Neural cell (in vitro differentiated cells): ENCODE measurements around the gene ADM2. TPM values are rescaled to one million over a fixed set of nuclear protein-coding genes. Genes with fewer than 3 reads are reported as not detected.

ENCODE experiments used
- H2AFZ ChIP-seq: fragments of 200-600, 300-800 bp; sonication (generic), shearing (Covaris generic); 2 replicates; pipeline ENCODE4 v1.6.0; 2014; ENCODE audit warnings: low read depth, mild to moderate bottlenecking, antibody characterized with exemption, low read length, moderate library complexity
- H3F3A ChIP-seq: fragments of 200-600 bp; shearing (Covaris generic); 2 replicates; pipeline ENCODE4 v1.6.1; 2016; ENCODE audit warnings: mild to moderate bottlenecking, moderate library complexity, mixed read lengths, antibody characterized with exemption, low read length; ENCODE audit not compliant: insufficient read depth, poor library complexity, severe bottlenecking
- H3K27ac ChIP-seq: fragments of 200-600, 300-800 bp; sonication (generic), shearing (Covaris generic); 2 replicates; pipeline ENCODE4 v1.5.1; 2014; ENCODE audit warnings: mild to moderate bottlenecking, low read length, moderate library complexity
- H3K27me3 ChIP-seq: fragments of 300-800, 200-600 bp; sonication (generic), shearing (Covaris generic); 2 replicates; pipeline ENCODE4 v1.6.0; 2014; ENCODE audit warnings: mild to moderate bottlenecking, low read depth, low read length, moderate library complexity; ENCODE audit not compliant: insufficient read depth
- H3K36me3 ChIP-seq: fragments of 300-800, 200-600 bp; sonication (generic), shearing (Covaris generic); 2 replicates; pipeline ENCODE4 v1.5.1; 2014; ENCODE audit warnings: mild to moderate bottlenecking, antibody characterized with exemption, low read length, moderate library complexity; ENCODE audit not compliant: insufficient read depth
- H3K4me2 ChIP-seq: fragments of 300-800, 200-600 bp; sonication (generic), shearing (Covaris generic); 2 replicates; pipeline ENCODE4 v1.6.0; 2014; ENCODE audit warnings: mild to moderate bottlenecking, low read length
- H3K4me3 ChIP-seq: fragments of 300-800, 200-600 bp; sonication (generic), shearing (Covaris generic); 2 replicates; pipeline ENCODE4 v1.5.1; 2014; ENCODE audit warnings: mild to moderate bottlenecking, low read length, moderate library complexity
- H3K79me2 ChIP-seq: fragments of 200-600 bp; shearing (Covaris generic); replicated peaks from 2 replicates; pipeline ENCODE4 v1.6.0; 2014; ENCODE audit warnings: mild to moderate bottlenecking, low read length, moderate library complexity; ENCODE audit not compliant: insufficient read depth
- H3K9ac ChIP-seq: fragments of 300-800, 200-600 bp; sonication (generic), shearing (Covaris generic); 2 replicates; pipeline ENCODE4 v1.6.1; 2016; ENCODE audit warnings: mild to moderate bottlenecking, low read length, mixed read lengths
- H3K9me2 ChIP-seq: fragments of 200-600 bp; shearing (Covaris generic); 2 replicates; pipeline ENCODE4 v1.6.1; 2016; ENCODE audit warnings: mild to moderate bottlenecking, low read length, mixed read lengths; ENCODE audit not compliant: insufficient read depth
- H3K9me3 ChIP-seq: fragments of 200-600, 300-800 bp; sonication (generic), shearing (Covaris generic); 2 replicates; pipeline ENCODE4 v1.6.1; 2016; ENCODE audit warnings: mild to moderate bottlenecking, mixed run types, low read length, moderate library complexity, mixed read lengths
- H4K20me1 ChIP-seq: fragments of 200-600 bp; shearing (Covaris generic); 2 replicates; pipeline ENCODE4 v1.6.1; 2016; ENCODE audit warnings: mild to moderate bottlenecking, mixed run types; ENCODE audit not compliant: insufficient read depth
- EP300 ChIP-seq: fragments of 450-650 bp; conservative IDR thresholded peaks from 2 replicates; pipeline ENCODE4 v1.6.1; 2014; ENCODE audit warnings: antibody characterized with exemption, mild to moderate bottlenecking, moderate library complexity; ENCODE audit not compliant: poor library complexity, severe bottlenecking
- EZH2 ChIP-seq: fragments of 200-600, 300-800 bp; shearing (Covaris generic), sonication (generic); IDR thresholded peaks from 2 replicates; pipeline ENCODE4 v1.6.1; 2014; ENCODE audit warnings: antibody characterized with exemption, low read length, borderline replicate concordance, mild to moderate bottlenecking; ENCODE audit not compliant: insufficient read depth, poor library complexity, severe bottlenecking
- MXI1 ChIP-seq: fragments of 450-650 bp; conservative IDR thresholded peaks from 2 replicates; pipeline ENCODE4 v1.6.1; 2014; ENCODE audit warnings: antibody characterized with exemption, mild to moderate bottlenecking; ENCODE audit not compliant: poor library complexity, severe bottlenecking
- POLR2AphosphoS5 ChIP-seq: IDR thresholded peaks from 2 replicates; pipeline ENCODE4 v1.6.1; 2012
- RAD21 ChIP-seq: fragments of 450-650 bp; conservative IDR thresholded peaks from 2 replicates; pipeline ENCODE4 v1.6.1; 2014; ENCODE audit warnings: antibody characterized with exemption, mild to moderate bottlenecking, moderate library complexity
- SMC3 ChIP-seq: fragments of 450-650 bp; conservative IDR thresholded peaks from 2 replicates; pipeline ENCODE4 v1.6.1; 2014; ENCODE audit warnings: antibody characterized with exemption, mild to moderate bottlenecking, moderate library complexity; ENCODE audit not compliant: poor library complexity
- TAF1 ChIP-seq: IDR thresholded peaks from 2 replicates; pipeline ENCODE4 v1.6.1; 2012; ENCODE audit warnings: low read depth
- polyA plus RNA-seq: library from polyadenylated mRNA; depleted of rRNA; stranded (reverse); fragments of >200 nt; gene quantifications from 2 replicates; pipeline ENCODE4 v1.2.3, GENCODE V29; 2014
- TF ChIP-seq, protein P1 (sequence below): IDR thresholded peaks from 2 replicates; pipeline ENCODE4 v1.6.1; 2012; ENCODE audit warnings: borderline replicate concordance
- TF ChIP-seq, protein P2 (sequence below): fragments of 450-650 bp; IDR thresholded peaks from 2 replicates; pipeline ENCODE4 v1.5.1; 2014; ENCODE audit warnings: antibody characterized with exemption, mild to moderate bottlenecking, moderate library complexity; ENCODE audit not compliant: poor library complexity, severe bottlenecking

The ADM2 gene
- polyA plus RNA-seq, 1 donor from 2014 or later: not detected

DNA sequence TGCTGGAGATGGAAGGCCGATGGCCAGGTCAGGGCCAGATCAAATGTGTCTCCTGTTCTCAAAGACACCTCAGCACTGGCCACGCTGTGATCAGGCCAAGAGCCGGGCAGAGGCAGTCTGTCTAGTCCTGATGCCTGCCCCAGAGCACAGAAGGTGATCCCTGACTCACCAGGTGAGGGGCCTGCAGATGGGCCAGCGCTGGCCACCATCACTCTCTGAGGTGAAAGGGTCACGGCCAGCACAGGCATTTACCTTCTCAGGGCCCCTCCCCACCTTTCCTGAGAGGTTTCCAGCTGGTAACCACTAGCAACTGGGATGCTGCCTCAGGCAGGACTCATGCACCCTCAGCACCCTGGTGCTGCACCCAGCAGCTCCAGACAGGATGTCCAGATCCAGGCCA is 9.4 kb upstream of the ADM2 start:
- Histone ChIP-seq H3K9me3 (no peaks in the 10 kb centered on the region), H3F3A (no peaks in the 10 kb centered on the region), H3K9ac (no peak overlapping the region), H3K4me3 (no peak overlapping the region), H2AFZ (no peak overlapping the region), H3K4me2 (no peak overlapping the region), H3K9me2 (no peaks in the 10 kb centered on the region), H3K27ac (no peak overlapping the region), H4K20me1 (peaks cover 46% of the 10 kb centered on the region), H3K27me3 (no peaks in the 10 kb centered on the region), H3K79me2 (peaks cover 39% of the 10 kb centered on the region), H3K36me3 (no peaks in the 10 kb centered on the region)
- TF ChIP-seq EZH2 (no peak), TAF1 (no peak), SMC3 (no peak), RAD21 (no peak), POLR2AphosphoS5 (no peak), EP300 (no peak), MXI1 (no peak)
- TF ChIP-seq, protein P1, sequence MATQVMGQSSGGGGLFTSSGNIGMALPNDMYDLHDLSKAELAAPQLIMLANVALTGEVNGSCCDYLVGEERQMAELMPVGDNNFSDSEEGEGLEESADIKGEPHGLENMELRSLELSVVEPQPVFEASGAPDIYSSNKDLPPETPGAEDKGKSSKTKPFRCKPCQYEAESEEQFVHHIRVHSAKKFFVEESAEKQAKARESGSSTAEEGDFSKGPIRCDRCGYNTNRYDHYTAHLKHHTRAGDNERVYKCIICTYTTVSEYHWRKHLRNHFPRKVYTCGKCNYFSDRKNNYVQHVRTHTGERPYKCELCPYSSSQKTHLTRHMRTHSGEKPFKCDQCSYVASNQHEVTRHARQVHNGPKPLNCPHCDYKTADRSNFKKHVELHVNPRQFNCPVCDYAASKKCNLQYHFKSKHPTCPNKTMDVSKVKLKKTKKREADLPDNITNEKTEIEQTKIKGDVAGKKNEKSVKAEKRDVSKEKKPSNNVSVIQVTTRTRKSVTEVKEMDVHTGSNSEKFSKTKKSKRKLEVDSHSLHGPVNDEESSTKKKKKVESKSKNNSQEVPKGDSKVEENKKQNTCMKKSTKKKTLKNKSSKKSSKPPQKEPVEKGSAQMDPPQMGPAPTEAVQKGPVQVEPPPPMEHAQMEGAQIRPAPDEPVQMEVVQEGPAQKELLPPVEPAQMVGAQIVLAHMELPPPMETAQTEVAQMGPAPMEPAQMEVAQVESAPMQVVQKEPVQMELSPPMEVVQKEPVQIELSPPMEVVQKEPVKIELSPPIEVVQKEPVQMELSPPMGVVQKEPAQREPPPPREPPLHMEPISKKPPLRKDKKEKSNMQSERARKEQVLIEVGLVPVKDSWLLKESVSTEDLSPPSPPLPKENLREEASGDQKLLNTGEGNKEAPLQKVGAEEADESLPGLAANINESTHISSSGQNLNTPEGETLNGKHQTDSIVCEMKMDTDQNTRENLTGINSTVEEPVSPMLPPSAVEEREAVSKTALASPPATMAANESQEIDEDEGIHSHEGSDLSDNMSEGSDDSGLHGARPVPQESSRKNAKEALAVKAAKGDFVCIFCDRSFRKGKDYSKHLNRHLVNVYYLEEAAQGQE: no peak
- TF ChIP-seq, protein P2, sequence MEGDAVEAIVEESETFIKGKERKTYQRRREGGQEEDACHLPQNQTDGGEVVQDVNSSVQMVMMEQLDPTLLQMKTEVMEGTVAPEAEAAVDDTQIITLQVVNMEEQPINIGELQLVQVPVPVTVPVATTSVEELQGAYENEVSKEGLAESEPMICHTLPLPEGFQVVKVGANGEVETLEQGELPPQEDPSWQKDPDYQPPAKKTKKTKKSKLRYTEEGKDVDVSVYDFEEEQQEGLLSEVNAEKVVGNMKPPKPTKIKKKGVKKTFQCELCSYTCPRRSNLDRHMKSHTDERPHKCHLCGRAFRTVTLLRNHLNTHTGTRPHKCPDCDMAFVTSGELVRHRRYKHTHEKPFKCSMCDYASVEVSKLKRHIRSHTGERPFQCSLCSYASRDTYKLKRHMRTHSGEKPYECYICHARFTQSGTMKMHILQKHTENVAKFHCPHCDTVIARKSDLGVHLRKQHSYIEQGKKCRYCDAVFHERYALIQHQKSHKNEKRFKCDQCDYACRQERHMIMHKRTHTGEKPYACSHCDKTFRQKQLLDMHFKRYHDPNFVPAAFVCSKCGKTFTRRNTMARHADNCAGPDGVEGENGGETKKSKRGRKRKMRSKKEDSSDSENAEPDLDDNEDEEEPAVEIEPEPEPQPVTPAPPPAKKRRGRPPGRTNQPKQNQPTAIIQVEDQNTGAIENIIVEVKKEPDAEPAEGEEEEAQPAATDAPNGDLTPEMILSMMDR: no peak

GRCh38 chr22:50473088-50473487 is 8.3 kb upstream of the ADM2 start:
- Histone ChIP-seq H3K9me3 (no peaks in the 10 kb centered on the region), H3K36me3 (no peaks in the 10 kb centered on the region), H3K79me2 (peaks cover 39% of the 10 kb centered on the region), H3K4me3 (peak overlapping the region; percentile 93), H2AFZ (no peak overlapping the region), H4K20me1 (peaks cover 45% of the 10 kb centered on the region), H3K9me2 (no peaks in the 10 kb centered on the region), H3K27me3 (no peaks in the 10 kb centered on the region), H3K27ac (no peak overlapping the region), H3K9ac (peak overlapping the region; percentile 84), H3K4me2 (peak overlapping the region; percentile 54), H3F3A (no peaks in the 10 kb centered on the region)
- TF ChIP-seq, protein P2: peak; percentile 16
- no peak for TF ChIP-seq EP300
- TF ChIP-seq, protein P1: no peak
